ENCODE data around the gene KRTAP12-1.

Gene KRTAP12-1

GRCh38 chr21:44711327-44712202 is 29.6 kb upstream of the KRTAP12-1 start, which contains the start of gene TSPEAR:
TSPEAR (minus strand) TSS chr21:44711572; CDS start chr21:44711514, 58 bp downstream.
- DNase-seq (ENCODE audit: low read depth in 2 of 2) = no peak

- DNase-seq (ENCODE audit: low read depth in 2 of 2) = no peak
Observed at GRCh38 chr21:44710756-44711326, 28.9 kb upstream of the KRTAP12-1 start.

- no peak for DNase-seq (ENCODE audit: low read depth in 2 of 2)
Observed at GRCh38 chr21:44710294-44710665, 28.3 kb upstream of the KRTAP12-1 start.

GRCh38 chr21:44709426-44710293 is 27.7 kb upstream of the KRTAP12-1 start:
- no peak for DNase-seq (ENCODE audit: low read depth in 2 of 2)

GRCh38 chr21:44708866-44709425 is 27.0 kb upstream of the KRTAP12-1 start:
- DNase-seq (ENCODE audit: low read depth in 2 of 2) = no peak

GRCh38 chr21:44708213-44708865 is 26.4 kb upstream of the KRTAP12-1 start:
- no peak for DNase-seq (ENCODE audit: low read depth in 2 of 2)

- no peak for DNase-seq (ENCODE audit: low read depth in 2 of 2)
Observed at GRCh38 chr21:44706706-44707581, 25.0 kb upstream of the KRTAP12-1 start.

GRCh38 chr21:44706026-44706705 is 24.2 kb upstream of the KRTAP12-1 start:
- no peak for DNase-seq (ENCODE audit: low read depth in 2 of 2)

- DNase-seq (ENCODE audit: low read depth in 2 of 2) = no peak
Observed at GRCh38 chr21:44704636-44705001, 22.7 kb upstream of the KRTAP12-1 start.

GRCh38 chr21:44703731-44704635 is 22.0 kb upstream of the KRTAP12-1 start:
- DNase-seq (ENCODE audit: low read depth in 2 of 2) = no peak

GRCh38 chr21:44702973-44703730 is 21.2 kb upstream of the KRTAP12-1 start:
- DNase-seq (ENCODE audit: low read depth in 2 of 2) = no peak

GRCh38 chr21:44702111-44702972 is 20.4 kb upstream of the KRTAP12-1 start:
- no peak for DNase-seq (ENCODE audit: low read depth in 2 of 2)

GRCh38 chr21:44701541-44701940 is 19.6 kb upstream of the KRTAP12-1 start:
- no peak for DNase-seq (ENCODE audit: low read depth in 2 of 2)

- DNase-seq (ENCODE audit: low read depth in 2 of 2) = no peak
Observed at GRCh38 chr21:44701023-44701400, 19.0 kb upstream of the KRTAP12-1 start.

GRCh38 chr21:44700101-44701022 is 18.4 kb upstream of the KRTAP12-1 start:
- DNase-seq (ENCODE audit: low read depth in 2 of 2) = no peak

- no peak for DNase-seq (ENCODE audit: low read depth in 2 of 2)
Observed at GRCh38 chr21:44699502-44700001, 17.6 kb upstream of the KRTAP12-1 start.
